SKM-1 treated with dmso at 0.1 percent for 144 hours (cell line): ENCODE results near the gene OPHN1.

Experiments used
- DNase-seq: peaks from one replicate; lab custom pipeline; 2025; ENCODE audit not compliant: unreplicated experiment; lab: John Stamatoyannopoulos, UW

The OPHN1 gene

GRCh38 chrX:68433155-68433980 is at the start of gene OPHN1:
OPHN1 (minus strand) TSS chrX:68433495; CDS start chrX:68433020, 475 bp downstream.
- peak; percentile 4 for DNase-seq

- DNase-seq = no peak
Measured at GRCh38 chrX:68480969-68481368, 47.7 kb upstream of the OPHN1 start.

- no peak for DNase-seq
Measured at GRCh38 chrX:68464796-68465195, 31.5 kb upstream of the OPHN1 start.

GRCh38 chrX:68463880-68464279 is 30.6 kb upstream of the OPHN1 start:
- no peak for DNase-seq

GRCh38 chrX:68462653-68463052 is 29.4 kb upstream of the OPHN1 start:
- DNase-seq = no peak

GRCh38 chrX:68462197-68462596 is 28.9 kb upstream of the OPHN1 start:
- DNase-seq = no peak

- no peak for DNase-seq
Measured at GRCh38 chrX:68461576-68461975, 28.3 kb upstream of the OPHN1 start.

- no peak for DNase-seq
Measured at GRCh38 chrX:68461093-68461492, 27.8 kb upstream of the OPHN1 start.

GRCh38 chrX:68455151-68455510 is 21.8 kb upstream of the OPHN1 start:
- no peak for DNase-seq

- no peak for DNase-seq
Measured at GRCh38 chrX:68454476-68455150, 21.3 kb upstream of the OPHN1 start.

- no peak for DNase-seq
Measured at GRCh38 chrX:68451720-68452119, 18.4 kb upstream of the OPHN1 start.

GRCh38 chrX:68443155-68443868 is 10.0 kb upstream of the OPHN1 start:
- no peak for DNase-seq

- DNase-seq = no peak
Measured at GRCh38 chrX:68440940-68441339, 7.6 kb upstream of the OPHN1 start.

GRCh38 chrX:68440442-68440841 is 7.1 kb upstream of the OPHN1 start:
- no peak for DNase-seq

GRCh38 chrX:68439341-68439740 is 6.0 kb upstream of the OPHN1 start:
- DNase-seq = no peak

GRCh38 chrX:68438575-68438974 is 5.3 kb upstream of the OPHN1 start:
- DNase-seq = no peak

GRCh38 chrX:68433981-68434299 is 645 bp upstream of the OPHN1 start:
- DNase-seq = no peak

- no peak for DNase-seq
Measured at GRCh38 chrX:68432648-68433047, 647 bp downstream of the OPHN1 start.

- no peak for DNase-seq
Measured at GRCh38 chrX:68431836-68432235, 1.5 kb downstream of the OPHN1 start.

GRCh38 chrX:68429216-68429615 is 4.1 kb downstream of the OPHN1 start:
- no peak for DNase-seq

- DNase-seq = no peak
Measured at GRCh38 chrX:68428431-68428830, 4.9 kb downstream of the OPHN1 start.

- no peak for DNase-seq
Measured at GRCh38 chrX:68424719-68425118, 8.6 kb downstream of the OPHN1 start.
